ENCODE data around the gene PPT2.
"Not testable (repeated sequence)": the region's sequence is repeated elsewhere in the genome, so short reads cannot be mapped to it uniquely, and the experiment has no call there.

PPT2 gene

DNA sequence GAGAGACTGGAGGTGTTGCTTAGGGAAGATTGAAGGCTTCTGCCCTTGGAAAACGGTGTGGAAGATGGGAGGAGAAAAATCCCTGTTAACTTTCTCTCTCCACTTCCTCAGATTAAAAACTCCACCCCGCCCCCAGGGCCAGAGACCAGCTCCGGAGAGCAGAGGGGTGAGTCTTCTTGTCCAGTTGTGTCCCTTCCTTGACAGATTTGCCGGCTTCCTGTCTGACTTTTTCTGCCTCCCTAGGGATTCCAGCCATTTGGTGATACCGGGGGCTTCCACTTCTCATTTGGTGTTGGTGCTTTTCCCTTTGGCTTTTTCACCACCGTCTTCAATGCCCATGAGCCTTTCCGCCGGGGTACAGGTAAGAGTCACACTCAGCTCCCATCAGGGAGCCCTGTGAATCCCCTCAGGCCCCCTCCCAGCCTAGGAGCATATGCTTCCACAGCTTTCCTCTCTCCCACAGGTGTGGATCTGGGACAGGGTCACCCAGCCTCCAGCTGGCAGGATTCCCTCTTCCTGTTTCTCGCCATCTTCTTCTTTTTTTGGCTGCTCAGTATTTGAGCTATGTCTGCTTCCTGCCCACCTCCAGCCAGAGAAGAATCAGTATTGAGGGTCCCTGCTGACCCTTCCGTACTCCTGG is 25.9 kb downstream of the PPT2 start:
- FAIRE-seq (no peak), DNase-seq (ENCODE audit: insufficient read length, low spot score) (no peak)
- no peak for TF ChIP-seq POLR2A (IDR thresholded peaks at IDR 0.05; ENCODE audit: low read depth, low read length)

DNA sequence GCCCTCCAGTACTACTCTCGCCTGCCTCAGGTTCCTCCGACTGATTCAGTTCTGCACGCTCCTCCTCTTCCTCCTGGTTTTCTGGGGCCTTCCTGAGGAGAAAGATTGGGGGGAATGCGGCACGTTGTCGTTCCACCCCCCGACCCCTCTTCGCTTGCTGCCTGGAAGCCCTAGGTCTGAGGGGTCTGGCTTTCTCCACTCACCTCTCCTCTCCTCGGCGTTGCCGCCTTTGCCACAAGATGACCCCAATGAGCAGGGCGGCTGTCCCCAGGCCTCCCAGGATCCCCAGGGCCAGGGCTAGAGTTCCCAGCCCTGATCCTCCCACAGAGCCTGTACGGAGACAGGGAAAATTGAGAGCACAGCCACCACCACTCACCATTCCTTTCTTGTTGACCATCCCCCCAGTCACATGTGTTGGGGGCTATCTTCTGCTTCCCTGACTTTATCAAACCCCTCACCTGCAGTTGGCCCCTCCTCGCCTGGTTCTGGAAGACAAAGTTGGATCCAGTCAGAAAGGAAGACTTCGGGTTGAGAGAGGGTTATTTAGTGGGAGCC is 27.3 kb downstream of the PPT2 start:
- no peak for DNase-seq (ENCODE audit: insufficient read length, low spot score)
- TF ChIP-seq POLR2A (IDR thresholded peaks at IDR 0.05; ENCODE audit: low read depth, low read length), result no peak
- FAIRE-seq, result no peak

DNA sequence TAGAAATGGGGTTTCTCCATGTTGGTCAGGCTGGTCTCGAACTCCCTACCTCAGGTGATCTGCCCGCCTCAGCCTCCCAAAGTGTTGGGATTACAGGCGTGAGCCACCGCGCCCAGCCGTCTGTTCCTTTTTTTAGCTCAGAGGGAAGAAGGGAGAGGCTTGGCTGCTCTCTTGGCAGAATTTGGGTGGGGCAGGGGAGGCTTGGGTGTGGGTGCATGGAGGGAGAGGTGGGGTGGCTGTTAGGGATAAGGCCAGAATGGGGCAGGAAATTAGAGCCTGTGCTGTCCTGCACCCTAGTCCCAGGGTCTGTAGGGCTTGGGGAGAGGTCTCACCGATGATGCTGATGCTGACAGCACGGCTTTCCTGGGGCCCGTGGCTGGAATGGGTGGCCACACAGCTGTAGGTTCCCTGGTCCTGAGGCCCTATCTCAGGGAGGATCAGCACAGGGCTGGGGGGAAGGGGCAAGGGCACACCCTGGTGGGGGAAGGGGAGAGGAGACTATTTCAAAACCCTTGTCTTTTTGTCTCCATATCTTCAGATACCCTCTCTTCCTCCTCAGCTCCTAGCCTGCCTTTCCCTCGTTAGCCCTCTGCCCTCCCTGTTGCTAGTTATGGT is 28.1 kb downstream of the PPT2 start:
- TF ChIP-seq POLR2A (IDR thresholded peaks at IDR 0.05; ENCODE audit: low read depth, low read length), result no peak
- FAIRE-seq (no peak), DNase-seq (ENCODE audit: insufficient read length, low spot score) (no peak)

DNA sequence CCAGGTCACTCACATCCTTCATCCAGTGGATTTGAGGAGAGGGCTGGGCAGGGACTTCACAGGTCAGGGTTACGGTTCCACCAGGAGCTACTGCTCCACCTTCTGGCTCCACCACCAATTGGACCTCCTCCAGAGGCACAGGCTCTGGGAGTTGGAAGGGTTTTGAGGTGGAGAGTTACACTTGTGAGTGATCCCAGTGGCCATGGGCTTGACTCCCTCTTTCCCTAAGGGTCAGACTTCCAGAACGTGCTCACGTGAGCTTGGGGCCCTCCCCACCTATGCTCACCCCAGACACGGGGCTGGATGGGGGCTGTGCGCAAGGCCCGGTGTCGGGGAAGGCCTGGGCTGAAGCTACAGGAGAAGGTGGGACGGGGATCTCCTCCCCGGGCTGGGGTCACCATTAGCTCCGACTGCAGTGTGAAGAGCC is 28.6 kb downstream of the PPT2 start:
- no peak for TF ChIP-seq POLR2A (IDR thresholded peaks at IDR 0.05; ENCODE audit: low read depth, low read length)
- no peak for FAIRE-seq
- no peak for DNase-seq (ENCODE audit: insufficient read length, low spot score)

DNA sequence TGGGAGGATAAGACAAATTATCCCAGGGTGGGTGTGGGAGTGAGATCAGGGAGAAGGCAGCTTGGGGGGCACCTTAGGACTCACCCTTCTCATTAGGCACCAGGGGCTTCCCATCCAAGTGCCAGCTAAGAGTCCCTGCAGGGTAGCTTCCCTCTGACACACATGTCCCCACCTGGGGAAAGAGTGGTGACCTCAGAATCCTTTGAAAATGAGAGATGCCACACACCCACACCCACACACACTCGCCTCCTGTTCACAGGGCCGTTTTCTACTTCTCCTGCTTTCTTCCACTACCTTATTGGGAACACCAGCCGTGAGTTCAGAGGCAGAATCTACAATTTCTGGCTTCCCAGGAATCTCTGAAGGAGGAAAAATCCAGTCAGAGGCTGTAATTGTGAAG is 29.1 kb downstream of the PPT2 start:
- DNase-seq (ENCODE audit: insufficient read length, low spot score) (no peak), FAIRE-seq (no peak)
- no peak for TF ChIP-seq POLR2A (IDR thresholded peaks at IDR 0.05; ENCODE audit: low read depth, low read length)

DNA sequence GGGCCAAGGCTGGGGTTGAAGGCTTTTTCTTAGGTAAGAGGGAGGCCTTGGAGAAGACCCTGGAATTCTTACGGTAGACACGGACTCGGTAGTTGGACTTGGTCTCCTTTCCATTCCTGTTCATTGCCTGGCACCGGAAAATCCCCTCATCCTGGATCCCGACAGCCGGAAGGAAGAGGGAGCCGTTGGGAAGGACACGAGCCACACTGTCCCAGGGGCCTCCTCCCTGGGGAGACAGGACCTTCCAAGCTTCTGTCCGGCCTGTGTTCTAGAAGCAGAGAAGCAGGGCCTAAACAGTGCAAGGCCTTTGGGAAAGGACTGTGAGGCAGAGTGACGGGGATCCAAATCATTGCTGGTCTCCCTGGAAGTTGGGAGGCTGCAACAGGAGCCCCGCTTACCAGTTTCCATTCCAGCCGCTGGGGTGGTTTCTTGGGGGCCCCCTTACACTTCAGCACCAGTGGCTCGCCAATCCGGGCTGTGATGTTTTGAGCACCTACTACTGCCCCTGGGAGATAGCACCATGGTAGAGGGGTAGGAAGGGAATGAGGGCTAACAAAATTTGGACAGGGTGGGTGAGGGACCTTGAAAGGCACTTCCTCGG is 29.6 kb downstream of the PPT2 start:
- no peak for FAIRE-seq
- TF ChIP-seq POLR2A (IDR thresholded peaks at IDR 0.05; ENCODE audit: low read depth, low read length), result no peak
- no peak for DNase-seq (ENCODE audit: insufficient read length, low spot score)

DNA sequence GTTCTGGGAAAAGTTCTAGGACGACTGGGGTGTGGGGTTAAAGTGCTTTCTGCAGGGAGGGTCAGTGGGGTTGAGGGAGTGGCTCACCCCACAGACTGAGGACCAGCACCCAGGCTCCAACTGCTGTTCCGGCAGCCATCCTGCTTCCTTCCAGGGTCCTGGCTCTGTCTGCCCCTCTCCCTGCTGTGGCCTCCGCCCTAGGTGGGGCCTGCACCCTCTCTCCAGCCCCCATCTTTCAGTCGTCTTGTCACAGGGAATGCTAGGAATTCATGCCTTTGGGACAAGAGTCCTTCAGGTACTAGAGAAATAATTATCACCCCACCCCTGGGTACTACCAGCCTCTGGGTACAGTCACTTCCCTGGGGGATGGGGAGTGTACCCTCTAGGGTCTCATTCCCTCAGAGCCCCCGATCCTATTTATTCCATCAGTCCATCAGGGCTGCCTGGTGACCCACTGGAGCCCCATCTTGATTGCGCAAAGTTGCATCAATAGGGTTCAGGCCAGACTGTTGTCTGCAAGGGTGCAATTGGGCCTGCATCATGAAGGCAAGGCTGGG is 30.2 kb downstream of the PPT2 start, which contains the start of gene AGER:
TSS of gene AGER (minus strand) at position 170 of the 557 bp plus-strand sequence. CDS start at position 139, 31 bp downstream.
- FAIRE-seq, result no peak
- TF ChIP-seq POLR2A (IDR thresholded peaks at IDR 0.05; ENCODE audit: low read depth, low read length), result no peak
- no peak for DNase-seq (ENCODE audit: insufficient read length, low spot score)

DNA sequence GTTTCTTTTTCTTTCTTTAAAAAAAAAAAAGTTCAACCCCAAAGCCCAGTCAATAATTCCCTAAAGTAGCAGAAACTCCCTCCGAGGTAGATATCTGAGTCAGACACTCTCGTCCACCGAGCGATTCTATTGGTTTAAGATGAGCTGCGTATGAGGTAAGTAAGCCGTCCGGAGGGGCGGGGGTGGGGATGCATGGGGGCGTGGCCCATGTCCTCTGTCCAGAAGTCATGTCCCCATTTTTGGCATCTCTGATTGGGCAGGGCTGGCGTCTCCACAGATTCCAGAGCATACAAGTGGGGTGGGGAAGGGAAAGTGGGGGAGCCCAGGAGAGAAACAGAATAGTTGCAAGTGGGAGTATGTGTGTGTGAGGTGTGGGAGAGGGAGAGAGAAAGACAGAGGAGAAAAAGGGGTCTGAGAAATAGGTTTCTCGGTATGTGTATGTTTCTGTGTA is 31.8 kb downstream of the PPT2 start:
- DNase-seq (ENCODE audit: insufficient read length, low spot score), result peak; percentile 62
- FAIRE-seq, result not testable (repeated sequence)

DNA sequence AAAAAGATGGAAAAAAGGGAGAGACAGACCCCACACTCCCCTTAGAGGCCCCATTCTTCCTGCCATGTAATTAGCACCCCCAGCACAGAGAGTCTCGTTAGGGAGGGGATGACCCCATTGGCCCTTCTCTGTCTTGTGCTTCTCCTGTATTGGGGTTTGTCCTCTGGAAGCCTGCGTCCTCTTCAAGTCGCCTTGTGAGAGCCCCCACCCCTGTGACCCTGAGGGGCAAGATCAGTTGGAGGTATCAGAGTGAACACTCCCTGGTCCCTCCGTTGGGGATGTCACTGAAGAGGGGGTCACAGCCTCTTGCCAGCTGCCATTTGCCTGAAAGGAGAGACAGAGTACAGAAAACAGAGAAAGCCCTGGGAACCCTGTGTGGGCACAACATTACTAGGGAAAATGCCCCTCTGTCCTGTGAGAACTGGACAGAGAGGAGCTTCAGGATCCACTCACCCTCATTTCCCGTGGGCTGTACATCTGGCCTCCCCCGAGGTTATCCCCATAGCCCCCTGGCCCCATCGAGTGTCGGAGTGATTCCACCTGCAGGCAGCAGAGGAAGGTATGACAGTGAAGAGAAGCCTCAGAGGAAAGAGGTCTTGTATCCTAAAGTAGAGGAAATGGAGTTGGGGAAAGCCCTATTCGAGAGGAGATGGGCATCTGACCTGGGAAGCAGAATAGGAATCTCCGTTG is 32.4 kb downstream of the PPT2 start:
- DNase-seq (ENCODE audit: insufficient read length, low spot score); FAIRE-seq: not testable (repeated sequence)

DNA sequence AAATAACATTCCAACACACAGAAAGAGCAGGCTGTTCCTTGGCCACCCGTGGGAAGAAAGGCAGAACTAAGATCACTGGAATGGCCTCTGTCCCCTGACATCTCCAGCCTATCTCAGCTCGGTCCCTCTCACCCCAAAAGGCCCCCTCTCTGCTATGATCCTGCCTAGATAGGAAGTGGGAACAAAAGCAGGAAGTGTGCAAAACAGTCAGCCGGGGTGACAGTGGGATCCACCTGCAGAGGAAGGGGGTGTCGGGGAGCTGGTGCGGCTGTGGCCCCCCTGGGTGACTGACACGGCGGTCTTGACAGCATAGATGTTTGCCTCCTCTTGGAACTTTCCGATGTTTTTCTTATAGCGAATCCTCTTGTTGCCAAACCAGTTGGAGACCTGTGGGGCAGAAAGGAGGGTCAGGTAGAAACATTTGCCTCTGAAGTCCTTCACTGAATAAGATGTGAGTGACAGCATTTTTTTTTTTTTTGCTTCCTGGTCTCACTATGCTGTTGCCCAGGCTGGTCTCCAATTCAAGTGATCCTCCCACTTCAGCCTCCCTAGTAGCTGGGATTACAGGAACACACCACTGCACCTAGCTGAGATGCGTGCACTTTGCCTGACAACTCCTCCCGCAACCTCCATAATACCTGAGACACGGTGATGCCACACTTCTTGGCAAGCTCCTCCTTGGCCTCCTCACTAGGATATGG is 33.2 kb downstream of the PPT2 start:
- TF ChIP-seq POLR2A (IDR thresholded peaks at IDR 0.05; ENCODE audit: low read depth, low read length), result no peak
- no peak for DNase-seq (ENCODE audit: insufficient read length, low spot score)
- FAIRE-seq, result no peak

DNA sequence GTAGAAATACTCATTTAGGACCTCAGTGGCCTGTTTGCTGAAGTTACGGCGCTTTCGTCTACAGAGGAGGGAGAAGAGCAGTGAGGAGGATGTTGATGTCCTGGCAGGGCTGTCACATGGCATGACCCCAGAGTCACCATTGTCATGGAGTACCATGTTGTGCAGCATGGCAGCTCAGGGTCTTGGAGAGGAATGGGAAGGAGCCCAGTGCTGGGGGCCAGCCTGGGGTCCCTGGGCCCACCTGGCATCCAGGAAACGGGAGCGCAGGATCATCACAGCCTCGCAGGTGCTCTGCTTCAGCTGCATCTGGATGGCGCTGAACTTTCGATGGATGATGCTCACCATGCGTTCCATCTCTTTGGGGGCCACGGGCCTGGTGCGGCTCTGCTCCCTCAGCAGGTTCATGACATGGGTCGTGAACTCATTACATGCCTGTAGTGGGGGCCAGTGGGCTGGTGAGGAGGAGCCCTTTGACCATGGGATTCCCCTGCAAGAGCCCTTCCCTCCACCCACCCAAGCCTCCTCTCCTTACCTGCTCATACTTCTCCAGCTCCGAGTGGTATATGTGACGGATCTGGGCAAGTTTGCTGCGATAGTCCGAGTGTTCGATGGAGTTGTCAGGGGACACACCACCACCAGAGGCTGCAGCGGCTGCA is 33.9 kb downstream of the PPT2 start:
- FAIRE-seq; DNase-seq (ENCODE audit: insufficient read length, low spot score): not testable (repeated sequence)

DNA sequence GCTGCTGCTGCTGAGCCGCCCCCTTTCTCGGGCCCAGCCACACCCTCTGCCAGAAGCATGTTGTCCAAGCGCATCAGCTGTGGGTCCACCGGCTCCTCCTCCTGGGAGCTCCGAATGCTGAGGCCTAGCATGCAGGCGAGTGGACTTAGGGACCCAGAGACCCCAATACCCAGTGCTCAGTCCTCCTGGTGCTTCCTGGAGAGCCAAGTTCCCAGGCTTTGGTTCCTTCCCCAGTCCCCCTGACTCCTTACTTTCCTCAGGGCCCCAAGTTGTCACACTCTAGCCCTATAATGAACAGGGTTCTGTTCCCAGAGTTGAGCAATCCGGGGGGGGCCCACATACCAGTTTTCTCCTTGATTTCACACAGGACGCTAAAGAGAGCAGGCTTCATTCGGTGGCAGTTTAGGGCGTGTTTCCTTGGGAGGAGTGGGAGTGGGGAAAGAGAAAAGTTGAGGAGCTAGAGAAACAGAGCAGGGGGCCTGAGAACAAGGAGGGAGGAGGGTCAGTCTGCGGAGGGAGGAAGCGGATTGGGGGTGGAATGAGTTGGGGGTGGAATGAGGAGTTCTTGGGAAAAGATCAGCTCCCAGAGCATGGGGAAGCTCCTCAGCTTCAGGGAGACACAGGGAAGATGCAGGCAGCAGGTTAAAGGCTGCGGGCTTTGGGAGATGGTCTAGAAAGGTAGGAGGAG is 34.6 kb downstream of the PPT2 start:
- TF ChIP-seq POLR2A (IDR thresholded peaks at IDR 0.05; ENCODE audit: low read depth, low read length), result no peak
- FAIRE-seq (no peak), DNase-seq (ENCODE audit: insufficient read length, low spot score) (no peak)
